ENCODE results near the gene MORN5.

The MORN5 gene

DNA sequence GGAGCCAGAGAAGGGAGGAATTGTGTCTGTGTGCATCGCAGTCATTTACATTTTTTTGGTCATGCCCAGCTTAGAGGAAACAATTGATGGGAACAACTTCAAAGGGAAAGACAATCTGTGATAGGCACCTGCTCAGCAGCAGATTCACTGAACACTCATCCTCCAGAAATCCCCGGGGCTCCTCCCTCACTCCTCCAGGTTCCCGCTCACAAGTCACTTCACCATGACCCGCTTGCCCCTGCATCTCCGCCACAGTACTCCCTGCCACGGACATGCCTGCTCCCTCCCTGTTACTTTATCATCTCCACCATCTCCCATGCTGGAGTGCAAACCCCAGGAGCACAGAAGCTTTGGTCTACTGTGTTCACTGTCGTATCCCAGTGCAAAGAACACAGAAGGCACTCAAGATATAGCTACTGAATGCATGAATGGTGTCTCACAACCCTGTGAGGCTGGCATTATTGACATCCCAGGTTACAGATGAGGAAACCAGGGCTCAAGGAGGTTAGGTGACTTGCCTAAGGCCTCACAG is 52.8 kb downstream of the MORN5 start:
- H3K36me3 ChIP-seq = no peaks in the 10 kb centered on the region
- H3K4me1 ChIP-seq = peaks cover 5 to 23% (median 17%) of the 10 kb centered on the region in 10 experiments; a peak in 19 of 20 replicates
- peak overlapping the region in 8 of 11 experiments; percentile 76 to 92 (median 86); a peak in 14 of 22 replicates for H3K4me2 ChIP-seq
- peak overlapping the region in 1 of 10 experiments; percentile 49; a peak in 1 of 20 replicates for H3K4me3 ChIP-seq
- peaks cover 30 to 59% (median 47%) of the 10 kb centered on the region in 11 experiments for H3K27me3 ChIP-seq
- no peak for TF ChIP-seq Cebpa-rat (IDR thresholded peaks at IDR 0.05)
- no peak overlapping the region for H3K27ac ChIP-seq
- H4K20me1 ChIP-seq = peaks cover 0 to 13% (median 0%) of the 10 kb centered on the region in 11 experiments; a peak in 1 of 22 replicates
- no peaks in the 10 kb centered on the region for H3K9me3 ChIP-seq (replicated peaks in 1 of 11)
- H3K9ac ChIP-seq = no peak overlapping the region

DNA sequence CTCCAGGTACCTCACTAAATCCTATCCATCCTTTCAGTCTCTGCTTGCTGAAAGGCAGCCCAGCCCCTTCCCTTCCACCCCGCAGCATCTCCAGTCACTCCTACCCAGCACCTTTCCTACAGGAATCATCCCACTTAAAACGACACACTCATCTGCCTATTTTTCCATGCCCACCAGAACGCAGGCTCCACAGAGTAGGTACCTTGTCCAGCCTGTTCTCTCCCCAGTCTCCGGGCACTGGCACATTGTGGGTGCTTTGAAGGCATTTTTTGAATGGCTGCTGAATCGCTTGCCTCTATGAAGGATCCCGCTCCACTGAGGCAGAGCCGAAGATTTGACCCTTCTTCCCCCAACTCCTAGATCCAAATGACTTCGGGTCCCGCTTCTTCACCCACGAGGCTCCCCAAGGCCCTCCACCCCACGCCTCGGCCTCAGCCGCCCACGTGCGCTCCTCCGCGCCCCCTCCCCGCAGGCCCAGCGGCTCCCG is 53.4 kb downstream of the MORN5 start:
- H3K27me3 ChIP-seq = peaks cover 36 to 65% (median 53%) of the 10 kb centered on the region in 11 experiments
- H3K9me3 ChIP-seq (replicated peaks in 1 of 11) = no peaks in the 10 kb centered on the region
- peak overlapping the region; percentile 76 to 93 (median 87) for H3K4me2 ChIP-seq
- H3K27ac ChIP-seq = peak overlapping the region in 4 of 11 experiments; percentile 26 to 43 (median 33); a peak in 3 of 22 replicates
- peaks cover 0 to 16% (median 0%) of the 10 kb centered on the region in 11 experiments; a peak in 2 of 22 replicates for H4K20me1 ChIP-seq
- no peak for TF ChIP-seq Cebpa-rat (IDR thresholded peaks at IDR 0.05)
- H3K36me3 ChIP-seq = no peaks in the 10 kb centered on the region
- H3K9ac ChIP-seq = peak overlapping the region in 6 of 11 experiments; percentile 5 to 57 (median 36); a peak in 8 of 22 replicates
- H3K4me1 ChIP-seq = peaks cover 9 to 29% (median 23%) of the 10 kb centered on the region in 10 experiments
- peak overlapping the region; percentile 44 to 65 (median 50) for H3K4me3 ChIP-seq

DNA sequence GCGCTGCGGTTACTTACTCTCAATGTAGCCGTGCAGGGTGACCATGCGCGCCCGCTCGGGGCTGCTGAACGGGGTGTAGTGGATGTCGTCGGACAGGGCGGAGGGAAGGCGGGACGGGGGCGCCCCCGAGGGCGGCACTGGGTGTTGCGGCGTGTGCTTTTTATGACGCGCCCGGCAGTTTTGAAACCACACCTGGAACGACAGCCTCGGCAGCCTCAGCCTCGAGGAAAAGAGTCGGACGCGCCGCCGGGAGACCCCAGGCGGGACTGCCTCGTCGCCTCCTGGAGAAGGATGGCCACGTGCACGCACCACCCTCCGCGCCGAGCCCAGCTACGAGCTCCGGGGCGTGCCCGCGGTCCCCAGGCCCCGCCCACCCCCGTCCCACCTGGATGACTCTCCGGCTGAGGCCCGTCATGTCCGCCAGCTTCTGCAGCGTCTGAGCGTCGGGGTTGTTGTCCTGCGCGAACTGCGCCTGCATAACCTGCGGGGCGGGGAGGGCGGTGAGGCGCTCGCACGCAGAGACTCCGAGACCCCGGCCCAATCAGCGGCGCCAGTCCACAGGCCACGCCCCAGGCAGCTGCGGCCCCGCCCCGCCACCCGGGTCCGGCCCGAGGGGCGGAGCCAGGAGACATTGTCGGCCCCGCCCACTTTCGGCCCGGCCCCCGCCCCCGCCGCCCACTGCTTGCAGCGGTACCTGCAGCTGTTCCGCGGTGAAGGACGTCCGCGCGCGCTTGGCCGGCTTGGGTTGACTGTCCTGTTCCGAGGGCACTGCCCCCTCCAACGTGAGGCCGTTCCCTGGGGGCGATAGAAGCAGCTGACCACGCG is 54.1 kb downstream of the MORN5 start:
- peaks cover 15 to 36% (median 29%) of the 10 kb centered on the region in 10 experiments for H3K4me1 ChIP-seq
- no peaks in the 10 kb centered on the region for H3K9me3 ChIP-seq (replicated peaks in 1 of 11)
- H3K27me3 ChIP-seq = peaks cover 43 to 72% (median 60%) of the 10 kb centered on the region in 11 experiments
- H4K20me1 ChIP-seq = peaks cover 0 to 20% (median 0%) of the 10 kb centered on the region in 11 experiments; a peak in 2 of 22 replicates
- H3K36me3 ChIP-seq = no peaks in the 10 kb centered on the region
- peak overlapping the region in 6 of 11 experiments; percentile 5 to 57 (median 36); a peak in 9 of 22 replicates for H3K9ac ChIP-seq
- H3K4me2 ChIP-seq = peak overlapping the region; percentile 76 to 93 (median 87)
- peak overlapping the region; percentile 44 to 65 (median 50) for H3K4me3 ChIP-seq
- TF ChIP-seq Cebpa-rat (IDR thresholded peaks at IDR 0.05) = no peak
- H3K27ac ChIP-seq = peak overlapping the region in 4 of 11 experiments; percentile 26 to 43 (median 33); a peak in 3 of 22 replicates

DNA sequence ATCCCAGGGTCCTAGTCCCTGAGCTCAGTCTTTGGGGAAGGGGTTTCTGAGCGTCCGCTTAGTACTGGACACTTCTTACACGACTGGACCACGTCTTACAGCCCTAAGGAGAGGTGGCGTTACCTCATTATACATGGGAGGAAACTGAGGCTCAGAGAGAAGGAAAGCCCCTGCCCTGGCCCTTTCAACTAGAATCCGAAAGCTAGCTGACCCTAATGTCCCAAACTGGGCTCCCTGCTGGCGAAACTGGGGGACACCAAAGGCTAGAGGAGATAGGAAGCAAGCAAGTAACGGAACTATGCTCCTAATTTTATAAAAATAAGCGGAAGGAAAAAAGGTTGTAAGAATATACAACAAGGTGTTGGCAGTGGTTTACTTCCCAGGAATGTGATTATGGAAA is 54.8 kb downstream of the MORN5 start:
- Histone ChIP-seq H3K27me3 (peaks cover 50 to 79% (median 67%) of the 10 kb centered on the region in 11 experiments), H3K4me3 (no peak overlapping the region)
- TF ChIP-seq Cebpa-rat (IDR thresholded peaks at IDR 0.05) = no peak

GRCh38 chr9:122215663-122216062 is 56.0 kb downstream of the MORN5 start:
- Histone ChIP-seq H3K9ac (no peak overlapping the region), H3K4me3 (no peak overlapping the region), H3K4me2 (no peak overlapping the region; a peak in 1 of 22 replicates), H3K27me3 (peaks cover 61 to 91% (median 78%) of the 10 kb centered on the region in 11 experiments), H3K9me3 (replicated peaks in 1 of 11) (peaks cover 0 to 11% (median 0%) of the 10 kb centered on the region in 11 experiments; a peak in 6 of 22 replicates), H3K27ac (no peak overlapping the region), H3K4me1 (peaks cover 26 to 55% (median 48%) of the 10 kb centered on the region in 10 experiments), H3K36me3 (no peaks in the 10 kb centered on the region), H4K20me1 (peaks cover 0 to 25% (median 0%) of the 10 kb centered on the region in 11 experiments; a peak in 2 of 22 replicates)
- no peak for TF ChIP-seq Cebpa-rat (IDR thresholded peaks at IDR 0.05)

More for the DNA sequence above, 54.8 kb downstream of the MORN5 start:
- Histone ChIP-seq H3K36me3 (no peaks in the 10 kb centered on the region), H3K27ac (no peak overlapping the region), H4K20me1 (peaks cover 0 to 20% (median 0%) of the 10 kb centered on the region in 11 experiments; a peak in 2 of 22 replicates), H3K4me2 (peak overlapping the region; percentile 76 to 93 (median 87); a peak in 12 of 22 replicates), H3K4me1 (peaks cover 22 to 43% (median 37%) of the 10 kb centered on the region in 10 experiments), H3K9me3 (replicated peaks in 1 of 11) (peaks cover 0 to under 1% (median 0%) of the 10 kb centered on the region in 11 experiments; a peak in 1 of 22 replicates), H3K9ac (no peak overlapping the region)

DNA sequence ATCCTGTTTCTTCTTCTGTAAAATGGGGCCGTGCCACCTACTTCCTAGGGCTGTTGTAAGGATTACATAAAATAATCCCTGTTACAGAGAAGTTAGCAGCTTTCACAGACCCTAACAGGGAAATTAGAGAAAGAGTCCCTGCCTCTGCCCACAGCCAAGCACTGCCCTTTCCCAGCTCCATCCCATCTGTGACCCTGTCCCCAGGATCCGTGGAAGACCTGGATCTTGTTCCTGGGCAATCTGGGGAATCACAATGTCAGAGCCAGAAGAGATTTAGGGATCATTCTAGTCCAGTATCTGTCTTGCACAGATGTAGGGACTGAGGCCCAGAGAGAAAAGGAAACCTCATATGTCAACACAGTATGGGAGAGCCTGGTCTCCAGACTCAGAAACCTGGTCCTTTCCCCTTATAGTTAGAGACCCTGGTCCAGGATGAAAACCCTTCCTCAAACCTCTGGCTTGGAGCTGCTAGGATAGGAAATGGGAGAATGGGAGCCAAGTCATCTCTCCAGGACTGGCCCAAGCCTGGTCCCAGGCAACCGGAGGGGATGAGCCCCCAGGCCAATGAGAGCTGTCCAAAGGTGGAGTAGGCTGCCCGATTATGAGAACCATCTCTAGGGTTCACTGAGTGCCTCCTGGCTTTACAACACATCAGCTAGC is 56.6 kb downstream of the MORN5 start:
- Histone ChIP-seq H4K20me1 (peaks cover 0 to 26% (median 0%) of the 10 kb centered on the region in 11 experiments; a peak in 2 of 22 replicates), H3K4me1 (peaks cover 31 to 61% (median 54%) of the 10 kb centered on the region in 10 experiments), H3K9ac (no peak overlapping the region), H3K4me3 (no peak overlapping the region), H3K9me3 (replicated peaks in 1 of 11) (peaks cover 0 to 11% (median 0%) of the 10 kb centered on the region in 11 experiments; a peak in 6 of 22 replicates), H3K27me3 (peaks cover 67 to 97% (median 84%) of the 10 kb centered on the region in 11 experiments), H3K27ac (no peak overlapping the region), H3K36me3 (no peaks in the 10 kb centered on the region), H3K4me2 (no peak overlapping the region; a peak in 1 of 22 replicates)
- TF ChIP-seq Cebpa-rat (IDR thresholded peaks at IDR 0.05) = no peak

GRCh38 chr9:122216798-122217418 is 57.2 kb downstream of the MORN5 start:
- Histone ChIP-seq H3K27me3 (peaks cover 72 to 97% (median 87%) of the 10 kb centered on the region in 11 experiments), H3K4me3 (no peak overlapping the region)

More at GRCh38 chr9:122216798-122217418, 57.2 kb downstream of the MORN5 start:
- Histone ChIP-seq H3K9me3 (replicated peaks in 1 of 11) (peaks cover 0 to 11% (median 0%) of the 10 kb centered on the region in 11 experiments; a peak in 6 of 22 replicates), H3K4me1 (peaks cover 38 to 67% (median 59%) of the 10 kb centered on the region in 10 experiments), H3K9ac (no peak overlapping the region), H3K36me3 (no peaks in the 10 kb centered on the region), H3K4me2 (peak overlapping the region in 9 of 11 experiments; percentile 90 to 98 (median 95); a peak in 16 of 22 replicates), H4K20me1 (peaks cover 0 to 26% (median 0%) of the 10 kb centered on the region in 11 experiments; a peak in 2 of 22 replicates), H3K27ac (no peak overlapping the region)
- no peak for TF ChIP-seq Cebpa-rat (IDR thresholded peaks at IDR 0.05)

Data from BLaER1 treated with 17β-estradiol and CSF1 and Interleukin-3, amounts not matched to agents 10 nM and 100 nM (cell line).